Measurements from ENCODE around the gene KDM3B.

KDM3B gene

DNA sequence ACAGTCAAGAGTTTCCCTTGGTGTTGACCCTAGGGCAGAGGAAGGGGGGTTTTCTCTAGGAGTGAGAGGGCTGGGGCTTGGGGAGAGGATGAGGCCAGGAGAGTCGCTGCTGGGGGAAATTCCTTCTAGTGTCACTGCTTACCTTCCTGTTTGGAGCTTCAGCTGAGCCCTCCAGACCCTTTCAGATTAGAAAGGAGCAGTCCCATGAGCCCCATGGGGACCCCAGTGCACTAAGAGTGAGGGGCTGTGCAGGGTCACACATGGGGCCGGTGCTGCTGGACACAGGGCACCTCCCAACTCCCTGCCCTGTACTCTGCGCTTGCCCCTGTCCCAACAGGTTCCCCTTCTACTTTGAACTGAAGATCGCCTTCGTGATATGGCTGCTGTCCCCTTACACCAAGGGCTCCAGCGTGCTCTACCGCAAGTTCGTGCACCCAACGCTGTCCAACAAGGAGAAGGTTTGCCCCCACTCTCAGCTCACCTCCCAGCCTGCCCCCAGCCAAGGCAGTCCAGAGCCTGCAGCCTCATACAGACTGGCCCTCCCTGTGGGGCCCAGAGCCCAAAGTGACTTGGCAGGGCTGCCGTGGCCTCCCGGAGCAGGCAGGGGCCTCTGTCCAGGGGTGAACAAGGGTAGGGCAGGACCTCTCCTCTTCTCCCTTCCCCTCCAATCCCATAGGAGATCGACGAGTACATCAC is 91.7 kb downstream of the KDM3B start:
- DNase-seq (ENCODE audit: low read depth) = no peak
- no peak overlapping the region for H3K4me3 ChIP-seq (ENCODE audit: low read depth, low read length)

DNA sequence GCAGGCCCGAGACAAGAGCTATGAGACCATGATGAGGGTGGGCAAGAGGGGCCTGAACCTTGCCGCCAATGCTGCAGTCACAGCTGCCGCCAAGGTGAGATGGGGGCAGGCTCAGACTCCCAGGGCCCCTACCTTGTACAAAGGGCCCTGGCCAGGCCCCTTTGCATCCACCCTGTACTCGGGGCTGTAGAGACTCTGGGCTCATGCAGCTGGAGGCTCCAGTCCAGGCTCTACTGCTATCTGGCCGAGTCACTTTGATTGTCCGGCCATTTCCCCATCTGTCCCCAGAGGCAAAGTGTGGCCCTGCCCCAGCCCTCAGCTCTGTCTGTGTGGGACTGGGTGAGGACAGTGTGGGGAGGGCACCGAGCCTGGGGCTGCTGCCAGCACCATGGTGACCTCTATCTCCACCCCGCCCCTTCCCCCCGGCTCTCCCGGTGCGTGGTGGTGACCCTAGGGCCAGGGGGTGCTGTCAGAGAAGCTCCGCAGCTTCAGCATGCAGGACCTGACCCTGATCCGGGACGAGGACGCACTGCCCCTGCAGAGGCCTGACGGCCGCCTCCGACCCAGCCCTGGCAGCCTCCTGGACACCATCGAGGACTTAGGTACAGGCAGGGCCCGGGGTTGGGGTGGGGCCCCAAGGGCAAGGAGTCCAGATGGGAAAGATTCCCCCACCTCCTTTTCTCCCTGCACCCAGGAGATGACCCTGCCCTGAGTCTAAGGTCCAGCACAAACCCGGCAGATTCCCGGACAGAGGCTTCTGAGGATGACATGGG is 92.5 kb downstream of the KDM3B start:
- no peak for DNase-seq (ENCODE audit: low read depth)
- H3K4me3 ChIP-seq (ENCODE audit: low read depth, low read length) = no peak overlapping the region

DNA sequence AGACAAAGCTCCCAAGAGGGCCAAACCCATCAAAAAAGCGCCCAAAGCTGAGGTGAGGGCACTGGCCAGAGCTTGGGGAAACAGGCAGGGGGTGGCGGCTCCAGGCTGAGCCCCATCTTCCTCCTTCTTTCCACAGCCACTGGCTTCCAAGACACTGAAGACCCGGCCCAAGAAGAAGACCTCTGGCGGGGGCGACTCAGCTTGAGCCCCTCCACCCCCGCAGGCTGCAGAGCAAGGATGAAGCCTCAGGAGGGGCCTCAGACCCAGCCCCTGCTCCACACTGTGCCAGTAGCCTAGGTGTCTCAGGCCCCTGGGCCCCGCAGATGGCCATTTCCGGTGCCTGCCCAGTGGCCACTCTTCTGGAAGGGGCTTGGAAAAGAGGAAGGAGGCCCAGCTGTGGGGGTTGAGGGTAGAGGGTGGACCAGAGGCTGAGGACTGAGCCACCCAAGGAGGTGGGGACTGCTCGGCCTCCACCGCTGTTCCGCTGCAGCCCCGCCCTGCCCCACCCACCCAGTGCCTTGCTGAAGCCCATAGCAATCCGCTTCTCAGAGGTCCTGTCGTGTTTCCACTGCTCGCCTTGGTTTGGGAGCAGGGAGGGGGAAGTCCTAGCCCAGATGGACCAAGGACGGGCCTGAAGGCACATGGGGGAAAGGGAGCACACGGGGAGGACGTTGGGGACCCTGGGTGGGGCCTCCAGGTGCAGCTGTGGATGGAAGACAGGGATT is 93.2 kb downstream of the KDM3B start:
- DNase-seq (ENCODE audit: low read depth) = no peak
- H3K4me3 ChIP-seq (ENCODE audit: low read depth, low read length) = no peak overlapping the region

DNA sequence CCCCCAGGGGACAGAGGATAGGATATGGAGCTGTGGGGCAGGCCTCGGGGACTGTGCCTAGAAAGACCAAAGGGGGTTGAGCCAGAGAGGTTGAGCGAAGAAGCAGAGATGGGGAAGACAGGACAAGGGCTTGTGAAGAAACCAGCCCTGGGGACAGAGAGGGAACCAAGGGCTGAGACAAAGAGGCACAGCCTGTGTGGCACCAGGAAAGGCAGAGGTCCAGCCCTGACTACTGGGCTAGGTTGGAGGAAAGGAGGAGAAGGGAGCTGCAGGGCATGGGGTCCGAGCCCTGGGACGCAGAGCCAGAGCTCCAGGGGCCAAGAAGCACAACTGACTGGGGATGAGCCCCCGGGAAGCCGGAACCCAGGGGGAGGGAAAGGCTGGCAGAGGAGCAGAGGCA is 95.6 kb downstream of the KDM3B start:
- no peak overlapping the region for H3K4me3 ChIP-seq (ENCODE audit: low read depth, low read length)

DNA sequence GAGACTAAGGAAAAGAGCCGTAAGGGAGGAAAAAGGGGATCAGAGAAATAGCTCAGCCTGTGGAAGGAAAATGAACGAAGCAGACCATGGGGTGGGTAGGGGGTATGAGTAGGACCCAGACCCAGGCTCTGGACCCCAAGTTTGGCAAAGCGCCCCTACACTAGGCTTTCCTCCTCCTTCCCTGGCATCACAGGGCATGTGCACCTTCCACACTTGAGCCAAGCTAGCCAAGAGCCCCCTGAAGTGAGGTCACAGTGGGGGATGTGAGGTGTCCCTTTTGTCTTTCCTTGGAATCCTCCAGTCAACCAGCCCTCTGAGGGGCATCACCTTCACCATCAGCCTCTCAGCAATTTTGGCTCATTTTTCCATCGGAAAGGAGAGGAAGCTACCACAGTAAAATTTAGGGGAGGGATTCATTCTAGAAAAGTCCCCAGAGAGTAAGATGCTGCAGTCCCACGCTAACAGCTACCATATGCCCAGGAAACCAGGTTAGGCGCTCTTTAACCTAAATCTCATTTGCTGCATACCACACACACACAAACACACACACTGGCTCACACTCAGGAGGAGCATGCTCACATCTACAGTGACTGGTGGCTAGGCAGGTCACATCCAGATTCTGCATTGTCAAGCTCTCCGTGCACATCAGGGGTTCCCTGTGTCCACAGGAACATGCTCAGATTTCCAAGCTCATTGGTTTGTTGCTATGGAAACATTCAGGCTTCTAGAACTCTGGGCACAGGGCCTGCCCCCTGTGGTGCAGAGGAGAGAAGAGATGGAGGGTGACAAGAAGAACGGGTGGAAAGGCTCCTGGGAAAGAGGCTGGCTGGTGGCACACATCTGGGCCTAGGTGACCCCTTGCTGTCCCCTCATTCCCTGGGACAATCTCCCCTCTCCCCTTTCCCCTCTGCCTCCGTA is 96.3 kb downstream of the KDM3B start:
- no peak overlapping the region for H3K4me3 ChIP-seq (ENCODE audit: low read depth, low read length)
- no peak for DNase-seq (ENCODE audit: low read depth)

More for the DNA sequence above, 95.6 kb downstream of the KDM3B start:
- DNase-seq (ENCODE audit: low read depth) = no peak

DNA sequence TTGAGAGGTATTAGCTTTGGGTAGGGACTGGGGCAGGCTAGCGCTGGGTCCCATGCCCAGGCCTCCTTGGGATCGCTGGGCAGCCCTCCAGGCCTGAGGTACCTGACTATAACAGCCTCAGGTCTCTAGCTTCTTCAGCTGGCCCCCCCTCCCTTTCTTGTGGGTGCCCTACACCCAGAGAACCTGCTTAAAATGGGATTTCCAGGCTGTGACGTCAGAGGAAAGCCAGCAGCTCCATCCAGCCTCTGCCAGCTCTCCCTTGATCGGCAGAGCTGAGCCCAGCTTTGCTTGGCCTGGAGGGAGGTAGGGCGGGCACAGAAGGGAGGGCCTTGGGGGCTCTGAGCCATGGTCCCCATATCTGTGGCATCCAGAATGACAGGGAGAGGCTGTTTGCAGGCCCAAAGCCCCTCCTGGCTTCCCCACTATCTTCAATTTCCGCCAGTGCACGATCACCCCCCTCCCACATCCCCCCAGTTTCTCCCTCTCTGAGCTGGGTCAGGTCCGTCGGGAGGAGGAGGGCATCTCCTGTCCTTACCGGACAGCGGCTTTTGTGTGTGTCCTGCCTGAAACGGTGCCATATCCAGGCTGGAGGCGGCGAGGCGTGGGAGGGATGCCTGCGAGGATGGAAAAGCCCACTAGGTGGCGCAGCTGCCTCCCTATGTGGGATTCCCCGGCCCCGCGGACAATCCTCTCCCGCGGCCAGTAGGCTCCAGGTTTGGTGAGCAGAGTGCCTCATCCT is 97.2 kb downstream of the KDM3B start:
- H3K4me3 ChIP-seq (ENCODE audit: low read depth, low read length) = no peak overlapping the region
- no peak for DNase-seq (ENCODE audit: low read depth)

DNA sequence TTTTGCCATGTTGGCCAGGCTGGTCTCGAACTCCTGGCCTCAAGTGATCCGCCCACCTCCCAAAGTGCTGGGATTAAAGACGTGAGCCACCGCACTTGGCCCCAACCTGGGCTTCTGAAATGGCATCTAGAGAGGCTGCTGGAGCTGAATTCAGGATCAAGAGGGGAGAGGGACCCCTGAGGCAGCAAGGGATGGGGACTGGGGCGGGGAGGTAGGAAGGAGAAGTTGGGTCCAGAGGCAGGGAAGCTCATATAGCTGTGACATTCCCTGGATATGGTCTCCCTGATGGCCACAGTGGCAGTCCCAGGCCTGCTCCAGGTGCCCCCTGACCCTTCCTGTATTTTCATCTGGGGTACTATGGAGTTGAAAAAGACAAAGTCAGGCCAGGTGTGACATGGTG is 98.5 kb downstream of the KDM3B start:
- DNase-seq (ENCODE audit: low read depth) = no peak
- no peak overlapping the region for H3K4me3 ChIP-seq (ENCODE audit: low read depth, low read length)

DNA sequence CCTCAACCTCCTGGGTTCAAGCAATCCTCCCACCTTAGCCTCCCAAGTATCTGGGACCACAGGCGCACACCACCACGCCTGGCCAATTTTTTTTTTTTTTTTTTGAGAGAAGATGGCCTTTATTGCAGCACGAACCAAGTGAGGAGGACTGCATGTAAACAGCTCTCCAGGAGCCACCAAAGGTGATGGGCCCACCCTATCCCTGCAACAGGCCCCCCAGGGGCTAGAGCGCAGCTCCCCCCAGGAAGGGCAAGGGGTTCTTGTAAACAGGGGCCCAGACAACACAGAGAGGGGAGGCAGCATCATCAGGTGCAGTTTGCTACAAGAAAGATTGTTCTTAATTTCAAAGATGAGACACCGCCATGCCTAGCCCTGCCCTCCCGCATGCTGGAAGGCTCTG is 100.2 kb downstream of the KDM3B start:
- no peak overlapping the region for H3K4me3 ChIP-seq (ENCODE audit: low read depth, low read length)
- no peak for DNase-seq (ENCODE audit: low read depth)

DNA sequence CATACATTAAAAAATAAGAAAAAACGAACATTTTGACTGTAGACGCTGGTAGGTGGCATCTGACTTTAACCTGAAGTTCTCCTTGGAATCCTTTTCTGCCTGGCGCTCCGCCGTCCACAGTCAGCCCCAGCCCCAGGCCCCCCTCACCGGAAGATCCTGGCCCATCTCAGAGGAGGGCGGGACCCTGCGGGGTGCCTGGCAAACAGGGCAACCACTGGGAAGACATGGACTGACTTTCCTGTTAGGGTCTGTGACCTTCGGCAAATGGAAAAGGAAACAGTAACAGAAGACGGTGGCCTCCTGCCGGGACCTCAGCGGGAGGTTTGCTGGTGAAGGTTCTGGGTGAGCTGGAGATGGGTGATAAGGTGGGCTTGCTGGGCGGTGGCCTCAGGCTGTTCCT is 101.1 kb downstream of the KDM3B start:
- DNase-seq (ENCODE audit: low read depth) = no peak
- no peak overlapping the region for H3K4me3 ChIP-seq (ENCODE audit: low read depth, low read length)

DNA sequence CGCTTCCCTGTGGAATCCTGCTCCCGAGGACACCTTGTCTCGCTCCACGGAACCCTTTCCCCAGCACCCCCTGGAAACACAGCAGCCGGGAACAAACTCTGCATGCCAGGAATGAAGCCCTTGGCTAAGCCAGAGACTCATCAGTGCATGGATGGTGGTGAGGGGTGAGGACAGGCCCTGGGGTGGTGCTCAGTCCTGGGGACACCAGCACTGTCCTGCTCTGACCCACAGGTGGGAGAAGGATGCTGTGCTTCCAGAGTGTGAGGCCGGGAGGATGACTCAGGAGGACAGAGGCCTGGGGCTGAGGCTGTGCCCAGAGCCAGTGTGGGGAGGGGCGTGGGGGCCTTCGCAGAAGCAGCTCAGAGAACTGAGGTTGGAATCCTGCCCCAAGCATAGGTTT is 101.6 kb downstream of the KDM3B start:
- no peak for DNase-seq (ENCODE audit: low read depth)
- no peak overlapping the region for H3K4me3 ChIP-seq (ENCODE audit: low read depth, low read length)

DNA sequence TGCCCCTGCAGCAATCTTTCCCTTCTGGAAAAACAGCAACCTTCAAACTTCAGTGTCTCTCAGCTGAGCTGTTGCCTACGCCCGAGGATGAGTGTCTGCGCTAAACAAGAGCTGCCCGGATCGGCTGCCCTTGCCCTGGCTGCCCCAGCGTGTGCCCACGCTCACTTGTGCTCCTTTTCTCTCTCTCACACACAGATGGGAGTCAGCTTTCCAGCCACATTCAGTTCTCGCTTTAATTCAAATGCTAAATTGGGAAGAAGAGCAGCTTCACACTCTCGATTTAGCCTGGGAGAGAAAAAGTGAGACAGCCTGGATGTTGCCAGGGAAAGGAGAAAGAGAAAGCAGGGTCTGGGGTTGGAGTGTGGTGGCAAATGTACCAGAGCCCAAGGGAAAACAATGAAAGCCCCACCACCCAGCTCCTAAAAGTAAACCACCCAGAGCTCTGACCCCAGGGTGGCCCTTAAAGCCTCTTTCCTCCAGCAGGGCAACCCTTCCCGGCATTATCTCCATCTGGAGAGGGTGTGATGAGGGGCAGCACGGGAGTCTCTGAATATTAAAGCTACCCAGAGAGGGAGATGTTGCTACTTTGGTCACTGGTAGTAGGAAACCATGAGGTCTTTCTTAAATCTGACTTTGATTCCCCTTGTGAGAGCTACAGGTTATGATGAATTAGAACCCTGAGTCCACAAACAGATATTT is 102.9 kb downstream of the KDM3B start:
- DNase-seq (ENCODE audit: low read depth) = no peak
- H3K4me3 ChIP-seq (ENCODE audit: low read depth, low read length) = no peak overlapping the region

DNA sequence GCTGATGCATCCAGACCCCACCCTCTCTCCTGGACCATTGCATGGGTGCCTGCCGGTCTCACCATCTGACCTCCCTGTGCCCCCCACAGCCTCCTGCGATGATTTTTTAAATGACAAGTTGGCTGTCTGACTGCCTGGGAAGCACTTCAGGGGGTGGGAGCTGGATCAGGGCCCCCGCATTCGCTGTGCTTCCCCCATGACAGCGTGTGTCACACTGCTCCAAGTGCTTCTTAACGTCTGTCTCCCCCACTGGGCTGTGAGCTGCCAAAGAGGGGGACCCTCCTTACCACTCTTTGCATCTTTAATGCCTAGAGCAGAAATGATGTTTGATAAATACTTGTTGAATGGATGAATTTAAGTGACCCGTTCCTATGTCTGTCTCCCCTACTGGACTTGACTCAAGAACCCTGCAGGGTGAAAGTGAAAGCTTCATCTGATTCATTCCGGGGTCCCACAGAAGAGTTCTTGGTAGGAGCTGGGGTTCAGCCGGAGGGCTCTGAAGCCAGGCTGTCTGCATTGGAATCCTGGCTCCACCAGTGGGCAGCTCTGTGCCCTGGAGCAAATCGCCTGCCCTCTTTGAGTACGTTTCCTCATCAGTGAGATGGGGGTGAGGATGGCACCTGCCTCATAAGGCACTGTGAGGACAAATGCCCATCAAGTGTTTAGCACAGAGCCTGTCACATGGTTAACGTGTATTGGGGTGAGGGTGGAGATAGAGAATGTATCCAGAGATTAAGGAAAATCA is 105.2 kb downstream of the KDM3B start:
- no peak for DNase-seq (ENCODE audit: low read depth)
- H3K4me3 ChIP-seq (ENCODE audit: low read depth, low read length) = no peak overlapping the region

DNA sequence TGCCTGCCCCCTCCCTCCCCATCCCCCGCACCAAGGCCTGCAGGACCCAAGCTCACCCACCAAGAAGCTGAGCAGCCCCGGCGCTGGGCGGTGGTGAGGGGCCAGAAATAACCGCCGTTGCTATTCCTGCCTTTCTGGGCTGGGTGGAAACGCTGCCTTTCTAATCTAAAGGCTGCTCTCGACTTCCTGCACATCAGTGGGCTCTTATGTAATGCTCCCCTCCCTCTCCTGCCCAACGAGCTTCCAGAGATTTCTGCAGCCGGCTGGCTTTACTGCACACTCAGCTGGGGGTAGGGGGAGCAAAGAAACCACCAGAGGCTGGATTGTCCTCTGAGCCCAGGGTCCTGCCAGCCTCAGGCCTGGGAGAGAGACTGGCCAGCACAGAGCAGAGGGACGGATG is 105.9 kb downstream of the KDM3B start:
- H3K4me3 ChIP-seq (ENCODE audit: low read depth, low read length) = no peak overlapping the region
- no peak for DNase-seq (ENCODE audit: low read depth)

DNA sequence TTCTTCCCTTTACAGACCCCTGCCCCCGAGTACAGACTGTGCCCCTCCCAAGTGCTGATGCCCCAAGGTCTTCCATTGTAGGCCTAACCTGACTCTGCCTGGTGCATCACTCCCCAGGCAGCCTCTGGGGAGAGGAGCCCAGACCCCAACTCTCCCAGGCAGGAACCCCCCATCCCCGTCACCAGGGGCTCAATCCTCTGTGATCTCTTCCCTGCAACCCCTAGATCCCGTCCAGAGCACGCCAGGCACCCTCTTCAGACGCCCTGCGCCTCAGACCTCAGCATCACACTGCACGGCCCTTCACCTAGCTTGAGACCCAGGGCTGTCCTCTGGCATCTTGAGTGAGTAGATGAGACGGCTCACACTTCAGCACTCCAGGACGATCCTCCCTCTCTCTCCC is 106.4 kb downstream of the KDM3B start:
- no peak for DNase-seq (ENCODE audit: low read depth)
- no peak overlapping the region for H3K4me3 ChIP-seq (ENCODE audit: low read depth, low read length)

DNA sequence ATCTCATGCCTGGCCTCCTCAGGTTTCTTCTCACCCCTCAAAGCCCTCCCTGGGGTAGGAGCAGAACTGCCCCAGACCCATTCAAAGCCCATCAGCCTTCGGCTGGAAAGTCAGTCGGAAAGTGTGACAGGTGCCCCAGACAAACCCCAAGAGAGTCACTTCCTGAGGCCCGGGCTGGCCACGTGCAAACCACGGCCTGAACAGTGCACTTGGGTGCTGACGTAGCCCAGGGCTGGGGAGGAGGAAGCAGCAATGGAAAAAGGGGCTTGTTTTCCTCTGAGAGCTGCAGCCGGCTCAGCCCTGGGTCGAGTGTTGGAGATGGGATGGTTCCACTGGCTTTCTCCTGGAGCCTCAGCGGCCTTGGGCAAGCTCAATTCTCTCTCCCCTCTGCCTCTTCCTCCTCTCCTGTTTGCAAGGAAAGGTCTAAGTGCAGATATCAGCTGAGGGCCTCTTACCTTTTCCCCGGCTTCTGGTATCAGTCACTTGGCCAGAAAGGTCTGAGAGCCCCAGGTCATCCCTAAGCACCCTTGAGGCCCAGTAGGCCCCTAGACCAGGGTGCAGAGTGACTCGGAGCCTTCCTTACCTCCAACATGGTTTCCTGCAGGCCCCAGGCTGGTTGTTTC is 106.9 kb downstream of the KDM3B start:
- DNase-seq (ENCODE audit: low read depth) = no peak
- no peak overlapping the region for H3K4me3 ChIP-seq (ENCODE audit: low read depth, low read length)

DNA sequence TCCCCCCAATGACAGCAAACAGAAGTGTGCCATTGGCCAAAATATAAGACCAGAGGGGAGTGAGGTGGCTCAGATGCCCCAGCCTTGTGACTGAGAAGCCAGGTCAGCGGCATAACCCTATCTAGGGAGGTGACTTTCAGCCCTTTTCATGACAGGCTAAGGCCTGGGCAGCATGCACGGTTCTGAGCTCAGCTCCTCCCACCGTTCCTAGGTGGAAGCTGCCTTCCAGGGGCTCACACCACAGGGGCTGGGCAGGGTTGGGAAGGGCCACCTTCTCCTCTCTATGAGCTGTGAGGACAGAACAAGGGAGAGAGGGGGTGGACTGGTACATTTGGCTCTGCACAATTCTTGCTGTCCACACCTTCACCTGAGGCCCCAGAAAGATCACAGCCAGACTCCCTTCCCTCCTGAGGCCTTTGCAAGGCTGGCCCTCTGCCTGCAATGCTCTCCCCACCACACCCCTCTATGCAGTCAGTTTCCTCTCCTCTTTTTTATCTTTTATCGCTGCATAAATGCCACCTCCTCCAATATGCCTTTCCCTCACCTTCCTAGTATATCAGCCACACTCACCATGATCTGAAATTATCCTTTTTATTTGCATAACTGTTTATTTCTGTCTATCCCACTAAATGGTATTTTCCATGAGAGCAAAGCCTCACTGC is 107.7 kb downstream of the KDM3B start:
- DNase-seq (ENCODE audit: low read depth) = no peak
- no peak overlapping the region for H3K4me3 ChIP-seq (ENCODE audit: low read depth, low read length)
